NCI-H345 (cell line): ENCODE results near the gene TAS2R13.

Experiments used
- DNase-seq: peaks from one replicate; lab custom pipeline; 2025; lab: John Stamatoyannopoulos, UW

TAS2R13 gene

GRCh38 chr12:10909462-10909861 lies at the start of gene TAS2R13:
Gene TAS2R13, minus strand, starts transcription at chr12:10909562. Its CDS starts 264 bp downstream, at chr12:10909298.
- DNase-seq, result no peak

- DNase-seq, result no peak
These were observed 48.4 kb upstream of the TAS2R13 start for GRCh38 chr12:10957741-10958140.

- no peak for DNase-seq
These were observed 46.7 kb upstream of the TAS2R13 start for GRCh38 chr12:10956085-10956484.

GRCh38 chr12:10952645-10953044 lies 43.3 kb upstream of the TAS2R13 start:
- no peak for DNase-seq

- no peak for DNase-seq
These were observed 33.8 kb upstream of the TAS2R13 start for GRCh38 chr12:10943167-10943566.

- DNase-seq, result no peak
These were observed 32.7 kb upstream of the TAS2R13 start for GRCh38 chr12:10941916-10942607.

GRCh38 chr12:10941369-10941768 lies 32.0 kb upstream of the TAS2R13 start:
- DNase-seq, result no peak

GRCh38 chr12:10940389-10940788 lies 31.0 kb upstream of the TAS2R13 start:
- no peak for DNase-seq

GRCh38 chr12:10939163-10939562 lies 29.8 kb upstream of the TAS2R13 start, which contains the start of gene TAS2R14:
Gene TAS2R14, minus strand, starts transcription at chr12:10939263. Its CDS starts 56 bp downstream, at chr12:10939207.
- DNase-seq, result no peak

GRCh38 chr12:10936506-10936905 lies 27.1 kb upstream of the TAS2R13 start:
- no peak for DNase-seq

- no peak for DNase-seq
These were observed 19.5 kb upstream of the TAS2R13 start, which contains the start of gene PRH2 for GRCh38 chr12:10928746-10929286. Gene PRH2, plus strand, starts transcription at chr12:10929236. Its CDS starts 38 bp downstream, at chr12:10929274.

- no peak for DNase-seq
These were observed 16.9 kb upstream of the TAS2R13 start for GRCh38 chr12:10926269-10926668.

GRCh38 chr12:10919809-10920208 lies 10.4 kb upstream of the TAS2R13 start:
- no peak for DNase-seq

GRCh38 chr12:10910380-10910779 lies 1.0 kb upstream of the TAS2R13 start:
- no peak for DNase-seq

- no peak for DNase-seq
These were observed 4.7 kb downstream of the TAS2R13 start for GRCh38 chr12:10904686-10905085.

- no peak for DNase-seq
These were observed 7.9 kb downstream of the TAS2R13 start for GRCh38 chr12:10901427-10901826.

GRCh38 chr12:10900972-10901371 lies 8.4 kb downstream of the TAS2R13 start:
- no peak for DNase-seq

GRCh38 chr12:10900530-10900929 lies 8.8 kb downstream of the TAS2R13 start:
- no peak for DNase-seq

- no peak for DNase-seq
These were observed 12.5 kb downstream of the TAS2R13 start for GRCh38 chr12:10896854-10897253.

GRCh38 chr12:10891937-10892336 lies 17.4 kb downstream of the TAS2R13 start:
- no peak for DNase-seq

GRCh38 chr12:10889226-10889625 lies 20.1 kb downstream of the TAS2R13 start:
- no peak for DNase-seq

GRCh38 chr12:10884086-10884725 lies 25.2 kb downstream of the TAS2R13 start, which contains the start of gene PRH1:
Gene PRH1, minus strand, starts transcription at chr12:10884255. Its CDS starts 38 bp downstream, at chr12:10884217.
- DNase-seq, result no peak

- DNase-seq, result no peak
These were observed 36.0 kb downstream of the TAS2R13 start for GRCh38 chr12:10873378-10873777.
